ENCODE results near the gene ACAD11.
"Not testable (repeated sequence)": the region's sequence is repeated elsewhere in the genome, so short reads cannot be mapped to it uniquely, and the experiment has no call there.

The ACAD11 gene

DNA sequence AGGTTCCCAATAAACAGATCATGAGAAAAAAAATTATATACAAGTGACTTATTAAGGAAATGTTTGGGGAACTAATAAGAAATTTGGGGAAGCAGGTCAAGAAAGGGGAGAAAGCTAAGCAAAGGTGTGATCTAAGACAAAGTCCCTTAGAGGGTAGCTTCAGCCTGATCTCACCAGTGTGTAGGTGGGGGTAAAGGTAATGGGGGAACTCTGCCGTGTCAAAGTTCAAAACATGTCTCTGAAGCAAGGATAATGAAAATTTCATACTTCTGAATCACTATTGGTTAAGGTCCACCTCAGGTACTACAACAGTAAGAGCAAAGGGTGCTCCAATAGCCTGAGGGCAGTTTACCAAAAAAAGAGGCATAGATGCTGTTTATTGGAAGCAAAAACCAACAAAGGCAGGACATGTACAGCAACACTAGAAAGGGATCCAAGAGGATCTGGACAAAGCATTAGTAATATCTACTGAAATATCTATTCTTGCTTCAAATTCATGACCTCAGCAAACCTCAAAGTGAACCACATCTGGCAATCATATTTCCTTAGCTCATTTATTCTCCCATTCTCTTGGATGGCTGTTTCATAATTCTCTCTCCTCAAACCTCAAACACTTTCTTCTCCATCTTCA, 6.9 kb downstream of the ACAD11 start:
- DNase-seq (ENCODE audit: low read depth, low spot score), result no peak
- no peak overlapping the region for H3K27ac ChIP-seq

DNA sequence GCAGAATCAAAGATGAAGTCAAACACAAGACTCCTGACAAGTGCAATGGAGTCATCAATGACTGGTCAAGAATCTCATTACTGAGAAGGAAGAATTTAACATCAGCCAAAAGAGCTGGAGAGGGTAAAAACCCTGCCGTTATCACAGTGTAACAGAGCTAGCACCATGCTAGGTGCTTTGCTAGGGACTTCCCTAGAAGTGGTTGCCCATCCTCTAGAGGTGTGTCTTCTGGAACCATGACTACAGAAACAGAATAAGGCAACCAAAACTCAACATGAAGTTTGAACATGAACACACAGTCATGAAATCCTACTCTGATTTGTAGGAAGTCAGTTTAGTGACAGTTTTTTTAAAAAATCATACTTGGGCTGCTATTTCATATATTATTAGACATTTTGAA, 9.5 kb downstream of the ACAD11 start:
- DNase-seq (ENCODE audit: low read depth, low spot score), result no peak
- no peak overlapping the region for H3K27ac ChIP-seq

DNA sequence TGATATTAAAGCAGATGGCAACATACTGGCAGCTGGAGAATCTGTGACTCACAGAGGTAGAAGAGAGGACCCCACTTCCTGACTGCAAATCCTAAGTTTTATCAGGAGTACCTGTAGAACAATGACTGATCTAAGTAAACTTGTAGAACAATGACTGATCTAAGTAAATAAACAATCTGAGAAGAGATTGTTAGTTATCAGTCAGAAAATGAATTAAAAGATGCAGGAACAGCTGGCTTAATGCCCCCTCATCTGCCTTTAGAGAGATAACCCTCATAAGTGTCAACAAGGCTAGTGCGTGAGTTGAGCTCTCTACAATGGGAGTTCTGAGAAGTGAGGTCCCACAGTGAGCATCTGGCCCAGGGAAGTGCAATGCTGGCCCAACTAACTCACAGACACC, 14.6 kb downstream of the ACAD11 start:
- no peak for DNase-seq (ENCODE audit: low read depth, low spot score)
- H3K27ac ChIP-seq, result no peak overlapping the region

GRCh38 chr3:132643366-132643765, 16.2 kb downstream of the ACAD11 start:
- H3K27ac ChIP-seq, result no peak overlapping the region
- DNase-seq (ENCODE audit: low read depth, low spot score), result no peak

- H3K27ac ChIP-seq, result no peak overlapping the region
- DNase-seq (ENCODE audit: low read depth, low spot score), result no peak
Observed at GRCh38 chr3:132642539-132642847, 17.1 kb downstream of the ACAD11 start.

DNA sequence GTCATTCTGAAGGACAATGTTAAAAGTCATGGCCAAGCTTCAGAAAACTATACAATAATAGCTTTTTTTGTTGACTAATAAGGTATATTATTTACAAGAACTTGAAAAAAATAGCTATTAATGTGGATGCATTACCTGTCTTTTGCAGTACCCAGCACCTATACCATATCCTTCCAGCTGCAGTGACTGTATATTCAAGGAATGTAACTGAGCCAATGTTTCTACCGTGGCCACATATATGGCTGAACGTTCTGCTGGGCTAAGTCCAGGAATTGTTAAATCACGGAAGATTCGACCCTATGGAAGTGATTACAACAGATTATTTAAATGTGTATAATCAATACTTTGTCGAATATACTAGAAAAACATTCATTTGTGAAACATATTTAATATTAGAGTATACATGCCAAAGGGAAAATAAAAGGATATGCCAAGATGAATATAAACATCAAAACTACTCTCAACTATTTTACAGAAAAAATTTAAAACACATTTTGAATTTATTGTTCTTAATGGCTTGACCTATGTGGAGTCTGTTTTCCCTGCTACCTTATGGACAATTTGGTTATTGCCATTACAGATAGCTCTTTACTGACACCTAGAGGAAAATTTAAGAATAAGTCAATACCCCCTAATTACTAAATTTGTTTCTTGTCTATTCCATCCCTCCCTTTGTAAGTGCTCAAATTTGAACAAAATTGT, 17.6 kb downstream of the ACAD11 start:
- no peak for DNase-seq (ENCODE audit: low read depth, low spot score)

DNA sequence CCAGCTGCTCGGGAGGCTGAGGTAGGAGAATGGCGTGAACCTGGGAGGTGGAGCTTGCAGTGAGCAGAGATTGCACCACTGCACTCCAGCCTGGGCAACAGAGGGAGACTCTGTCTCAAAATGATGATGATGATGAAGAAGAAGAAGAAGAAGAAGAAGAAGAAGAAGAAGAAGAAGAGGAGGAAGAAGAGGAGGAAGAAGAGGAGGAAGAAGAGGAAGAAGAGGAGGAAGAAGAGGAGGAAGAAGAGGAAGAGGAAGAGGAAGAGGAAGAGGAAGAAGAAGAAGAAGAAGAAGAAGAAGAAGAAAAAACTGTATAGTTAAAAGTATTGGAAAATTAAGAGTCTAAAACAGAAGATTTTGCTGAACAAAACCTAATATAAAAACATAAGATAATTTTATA, 18.2 kb downstream of the ACAD11 start:
- DNase-seq (ENCODE audit: low read depth, low spot score); H3K27ac ChIP-seq: not testable (repeated sequence)

More for the DNA sequence above, 17.6 kb downstream of the ACAD11 start:
- H3K27ac ChIP-seq, result no peak overlapping the region

GRCh38 chr3:132638706-132639105, 20.9 kb downstream of the ACAD11 start:
- DNase-seq (ENCODE audit: low read depth, low spot score), result no peak
- H3K27ac ChIP-seq, result peak overlapping the region; percentile 72

DNA sequence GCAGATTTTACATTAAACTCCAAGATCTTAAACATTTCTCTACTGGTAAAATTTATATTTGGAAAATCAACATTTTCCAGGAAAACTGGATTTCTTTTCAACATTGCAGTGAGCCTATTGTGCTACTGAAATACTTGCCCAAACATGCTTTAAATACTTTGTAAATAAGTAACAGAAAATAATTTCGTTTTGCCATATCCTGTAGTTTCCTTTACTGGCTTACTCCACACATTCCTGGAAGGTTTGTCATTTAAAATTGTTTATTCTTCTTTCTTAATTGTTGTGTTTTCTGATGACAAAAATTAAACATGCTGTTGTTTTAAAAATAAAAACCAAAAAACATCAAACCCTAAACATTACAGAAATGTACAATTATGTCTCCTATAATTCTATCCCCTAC, 22.0 kb downstream of the ACAD11 start:
- peak overlapping the region; percentile 72 for H3K27ac ChIP-seq
- no peak for DNase-seq (ENCODE audit: low read depth, low spot score)

- no peak overlapping the region for H3K27ac ChIP-seq
- no peak for DNase-seq (ENCODE audit: low read depth, low spot score)
Observed at GRCh38 chr3:132635052-132635451, 24.6 kb downstream of the ACAD11 start.

DNA sequence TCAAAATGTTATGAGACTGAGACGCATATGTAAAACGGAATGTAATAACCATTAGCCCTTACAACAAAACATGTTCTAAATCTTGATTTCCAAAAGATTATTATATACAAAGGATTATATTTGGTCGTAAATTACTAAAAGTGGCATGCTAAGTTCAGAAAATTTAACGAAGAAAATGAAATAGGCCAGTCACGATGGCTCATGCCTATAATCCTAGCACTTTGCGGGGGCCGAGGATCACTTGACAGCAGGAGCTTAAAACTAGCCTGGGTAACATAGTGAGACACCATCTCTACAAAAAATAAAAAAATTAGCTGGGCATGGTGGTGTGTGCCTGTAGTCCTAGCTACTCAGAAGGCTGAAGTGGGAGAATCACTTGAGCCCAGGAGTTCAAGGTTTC, 29.0 kb downstream of the ACAD11 start:
- H3K27ac ChIP-seq, result peak overlapping the region; percentile 77
- DNase-seq (ENCODE audit: low read depth, low spot score), result no peak

- peak; percentile 22 for DNase-seq (ENCODE audit: low read depth, low spot score)
- peak overlapping the region; percentile 77 for H3K27ac ChIP-seq
Observed at GRCh38 chr3:132629928-132630327, 29.7 kb downstream of the ACAD11 start.

DNA sequence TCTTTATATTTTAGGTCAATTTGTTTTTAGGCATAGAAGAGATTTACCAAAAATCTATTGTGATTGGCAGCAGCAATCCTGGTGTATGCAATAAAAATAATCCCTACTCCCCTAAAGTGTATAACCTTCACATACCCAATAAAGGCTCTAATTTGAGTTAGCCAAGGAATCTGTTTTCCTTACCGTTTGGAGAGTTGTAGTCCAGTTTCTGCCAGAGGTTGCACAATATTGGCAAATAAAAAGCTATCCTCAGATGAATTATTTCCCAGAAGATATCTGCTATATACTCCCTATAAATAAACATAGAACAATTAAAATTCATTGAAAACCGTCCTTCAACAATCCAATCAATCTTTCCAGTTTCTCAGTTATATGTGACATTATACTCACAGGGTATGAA, 31.5 kb downstream of the ACAD11 start:
- no peak for DNase-seq (ENCODE audit: low read depth, low spot score)

GRCh38 chr3:132626955-132627354, 32.7 kb downstream of the ACAD11 start:
- DNase-seq (ENCODE audit: low read depth, low spot score), result no peak
- no peak overlapping the region for H3K27ac ChIP-seq

More for the DNA sequence above, 31.5 kb downstream of the ACAD11 start:
- no peak overlapping the region for H3K27ac ChIP-seq

GRCh38 chr3:132625613-132626012, 34.0 kb downstream of the ACAD11 start:
- DNase-seq (ENCODE audit: low read depth, low spot score), result no peak
- H3K27ac ChIP-seq, result no peak overlapping the region

DNA sequence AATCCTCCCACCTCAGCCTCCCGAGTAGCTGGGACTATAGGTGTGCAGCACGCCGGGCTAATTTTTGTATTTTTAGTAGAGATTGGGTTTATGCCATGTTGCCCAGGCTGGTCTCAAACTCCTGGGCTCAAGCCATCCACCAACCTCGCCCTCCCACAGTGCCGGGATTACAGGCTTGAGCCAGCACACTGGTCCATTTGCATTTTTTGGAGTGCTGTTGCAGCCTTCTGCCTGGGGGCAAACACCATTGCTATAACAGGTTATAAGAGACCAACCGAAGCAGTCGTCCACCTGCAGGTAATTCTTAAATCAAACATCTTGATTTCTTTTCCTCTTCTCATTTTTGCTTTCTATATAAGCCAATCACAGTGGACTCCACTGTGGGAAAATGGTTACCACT, 34.8 kb downstream of the ACAD11 start:
- no peak overlapping the region for H3K27ac ChIP-seq
- no peak for DNase-seq (ENCODE audit: low read depth, low spot score)

- peak; percentile 33 for DNase-seq (ENCODE audit: low read depth, low spot score)
- H3K27ac ChIP-seq, result peak overlapping the region; percentile 18
Observed at GRCh38 chr3:132623646-132624045, 36.0 kb downstream of the ACAD11 start.

GRCh38 chr3:132622761-132623160, 36.8 kb downstream of the ACAD11 start:
- no peak overlapping the region for H3K27ac ChIP-seq
- DNase-seq (ENCODE audit: low read depth, low spot score), result no peak

DNA sequence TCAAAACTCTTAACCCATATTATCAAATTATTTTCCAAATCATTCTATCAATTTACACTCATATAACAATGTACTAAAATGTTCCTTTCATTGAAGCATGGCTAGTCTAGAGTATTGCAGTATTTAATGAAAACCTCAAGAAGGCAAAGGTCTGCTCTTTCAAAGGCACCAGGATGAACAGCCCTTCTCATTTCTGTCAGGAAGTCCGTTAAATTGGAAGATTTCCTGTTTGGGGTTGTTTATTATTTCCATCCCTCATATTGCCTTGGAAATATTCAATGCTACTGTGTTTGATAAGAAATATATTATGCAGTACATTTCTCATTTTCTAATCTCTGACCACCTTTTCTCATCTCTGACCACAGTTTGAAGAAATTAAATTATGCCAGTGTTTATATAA, 37.5 kb downstream of the ACAD11 start:
- no peak for DNase-seq (ENCODE audit: low read depth, low spot score)
- H3K27ac ChIP-seq, result no peak overlapping the region

GRCh38 chr3:132616780-132617179, 42.8 kb downstream of the ACAD11 start:
- no peak overlapping the region for H3K27ac ChIP-seq
- DNase-seq (ENCODE audit: low read depth, low spot score), result no peak

DNA sequence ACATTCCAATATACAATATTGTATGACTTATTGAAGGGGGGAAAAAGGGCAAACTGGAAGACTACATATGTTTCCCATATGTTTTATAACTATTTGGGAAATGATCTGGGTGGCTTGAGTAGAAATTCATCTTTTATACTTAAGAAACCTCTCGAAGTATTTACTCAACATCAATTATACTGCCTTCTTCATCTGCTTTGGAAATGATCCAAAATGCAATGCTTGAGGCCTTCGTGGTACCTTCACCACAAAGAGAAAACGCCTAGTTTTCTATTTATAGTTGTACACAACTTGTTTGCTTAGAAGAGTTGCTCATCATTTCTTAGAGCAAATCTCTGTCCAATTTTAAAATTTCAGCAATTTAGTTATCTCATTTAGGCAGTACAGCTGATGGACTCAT, 43.7 kb downstream of the ACAD11 start:
- no peak for DNase-seq (ENCODE audit: low read depth, low spot score)
- H3K27ac ChIP-seq, result no peak overlapping the region

DNA sequence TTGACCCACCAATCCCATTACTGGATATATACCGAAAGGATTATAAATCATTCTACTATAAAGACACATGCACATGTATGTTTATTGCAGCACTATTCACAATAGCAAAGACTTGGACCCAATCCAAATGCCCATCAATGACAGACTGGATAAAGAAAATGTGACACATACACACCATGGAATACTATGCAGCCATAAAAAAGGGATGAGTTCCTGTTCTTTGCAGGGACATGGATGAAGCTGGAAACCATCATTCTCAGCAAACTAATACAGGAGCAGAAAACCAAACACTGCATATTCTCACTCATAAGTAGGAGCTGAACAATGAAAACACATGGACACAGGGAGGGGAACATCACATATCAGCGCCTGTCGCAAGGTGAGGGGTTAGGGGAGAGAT, 44.3 kb downstream of the ACAD11 start:
- not testable (repeated sequence) for H3K27ac ChIP-seq; DNase-seq (ENCODE audit: low read depth, low spot score)
